Measurements from ENCODE around the gene NRAP.

Gene NRAP

DNA sequence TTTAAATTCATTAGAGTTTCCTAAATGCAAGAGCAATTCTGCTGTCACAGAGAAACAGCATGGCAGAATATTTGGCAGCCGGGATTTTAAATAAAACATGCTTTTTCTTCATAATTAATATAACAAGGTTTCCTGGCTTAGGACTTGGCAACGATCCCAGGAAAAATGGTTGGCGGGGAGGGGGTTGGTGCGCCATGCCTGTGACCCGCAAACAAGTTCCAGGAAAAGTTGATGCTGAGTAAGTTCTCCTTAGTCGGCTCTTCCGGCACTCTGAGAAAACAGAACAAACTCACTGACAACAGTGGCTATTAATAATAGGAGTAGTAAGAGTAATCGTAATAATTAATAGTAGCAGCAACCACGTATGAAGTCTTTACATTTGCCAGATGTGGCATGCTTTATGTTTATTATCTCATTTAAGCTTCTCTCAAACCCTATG, 106.4 kb downstream of the NRAP start:
- DNase-seq, result no peak

- no peak for DNase-seq
Observed at GRCh38 chr10:113555751-113556150, 108.1 kb downstream of the NRAP start.

GRCh38 chr10:113555245-113555644, 108.6 kb downstream of the NRAP start:
- no peak for DNase-seq

DNA sequence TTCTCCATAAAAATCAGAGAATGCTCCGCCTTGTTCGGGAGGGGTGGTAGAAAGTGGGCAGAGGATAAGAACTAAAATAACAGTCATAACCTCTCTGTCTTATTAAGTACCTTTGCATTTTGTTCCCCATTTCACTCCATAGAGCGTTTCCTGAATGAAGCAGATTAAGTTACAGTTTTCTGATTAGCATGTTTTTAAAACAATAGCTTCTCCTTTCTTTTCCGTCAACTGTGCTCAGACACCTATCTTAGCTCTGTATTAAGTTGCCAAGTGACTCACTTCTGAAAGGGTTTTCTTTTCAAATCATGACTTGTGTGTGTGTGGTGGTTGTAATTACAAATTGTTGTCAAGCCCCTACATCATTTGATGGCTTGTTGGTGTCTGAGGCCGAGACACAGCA, 109.6 kb downstream of the NRAP start:
- DNase-seq, result no peak

DNA sequence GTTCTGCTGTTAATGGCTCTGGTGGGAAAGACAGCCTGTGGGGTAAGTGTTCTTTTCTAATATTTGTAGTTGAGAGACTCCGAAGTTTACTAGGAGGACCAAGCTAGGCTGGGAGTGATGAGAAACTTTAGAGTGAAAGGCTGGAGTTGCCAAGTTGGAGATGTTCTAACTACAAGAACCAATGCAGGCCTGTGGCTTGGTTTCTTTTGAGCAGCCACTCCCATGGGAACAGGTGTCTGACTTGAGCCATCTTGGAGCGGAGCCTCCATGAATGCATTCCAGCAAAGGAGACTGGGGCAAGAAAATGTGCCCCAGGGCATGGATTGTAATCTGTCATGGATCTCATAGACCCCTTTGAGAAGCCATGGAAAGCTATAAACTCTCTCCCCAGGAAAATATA, 110.7 kb downstream of the NRAP start:
- no peak for DNase-seq

- no peak for DNase-seq
Observed at GRCh38 chr10:113552701-113553100, 111.1 kb downstream of the NRAP start, which contains the start of gene HABP2. HABP2 (plus strand) TSS chr10:113553053; CDS start chr10:113553122, 69 bp downstream.

- DNase-seq, result no peak
Observed at GRCh38 chr10:113552014-113552413, 111.8 kb downstream of the NRAP start.

GRCh38 chr10:113550365-113550764, 113.5 kb downstream of the NRAP start:
- DNase-seq, result no peak

DNA sequence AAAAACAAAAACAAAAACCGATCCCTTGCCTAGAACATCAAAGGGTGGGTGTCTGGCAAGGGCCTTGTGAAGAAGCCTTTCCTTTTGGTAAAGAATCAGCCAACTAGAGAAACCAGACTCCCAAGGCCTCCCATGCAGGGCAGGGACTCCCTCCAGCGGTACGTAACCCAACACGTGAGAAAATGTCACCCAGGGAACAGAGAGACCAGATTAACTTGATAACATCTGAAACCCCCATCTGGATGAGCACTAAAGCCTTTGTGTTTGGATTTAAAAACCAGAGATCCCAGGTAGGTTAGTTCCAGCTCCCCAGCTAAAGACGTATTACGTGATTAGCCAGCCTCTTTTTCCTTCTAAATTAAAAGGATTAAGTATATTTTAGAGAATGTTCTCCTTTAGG, 114.0 kb downstream of the NRAP start:
- DNase-seq, result no peak

GRCh38 chr10:113547426-113547825, 116.4 kb downstream of the NRAP start:
- DNase-seq, result no peak

GRCh38 chr10:113544392-113544791, 119.4 kb downstream of the NRAP start:
- DNase-seq, result no peak

GRCh38 chr10:113543107-113543955, 120.5 kb downstream of the NRAP start:
- DNase-seq, result no peak

DNA sequence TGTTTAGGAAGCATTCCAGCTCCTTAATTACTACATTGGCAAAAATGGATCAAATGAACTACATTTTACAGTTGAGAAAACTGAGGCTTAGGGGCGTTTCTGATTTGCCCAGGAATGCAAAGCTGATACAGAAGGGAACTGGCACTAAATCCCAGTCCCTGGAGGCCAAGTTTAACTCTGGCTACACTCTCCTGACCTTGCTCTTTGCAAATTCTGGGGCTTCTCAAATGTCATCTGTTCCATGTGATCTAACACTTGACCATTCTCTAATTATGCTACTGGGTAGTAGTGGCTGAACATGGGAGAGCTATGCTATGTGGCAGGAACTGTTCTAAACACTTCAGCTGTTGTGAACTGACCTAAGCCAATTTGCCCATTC, 122.3 kb downstream of the NRAP start:
- no peak for DNase-seq

GRCh38 chr10:113540845-113541548, 122.8 kb downstream of the NRAP start:
- no peak for DNase-seq

DNA sequence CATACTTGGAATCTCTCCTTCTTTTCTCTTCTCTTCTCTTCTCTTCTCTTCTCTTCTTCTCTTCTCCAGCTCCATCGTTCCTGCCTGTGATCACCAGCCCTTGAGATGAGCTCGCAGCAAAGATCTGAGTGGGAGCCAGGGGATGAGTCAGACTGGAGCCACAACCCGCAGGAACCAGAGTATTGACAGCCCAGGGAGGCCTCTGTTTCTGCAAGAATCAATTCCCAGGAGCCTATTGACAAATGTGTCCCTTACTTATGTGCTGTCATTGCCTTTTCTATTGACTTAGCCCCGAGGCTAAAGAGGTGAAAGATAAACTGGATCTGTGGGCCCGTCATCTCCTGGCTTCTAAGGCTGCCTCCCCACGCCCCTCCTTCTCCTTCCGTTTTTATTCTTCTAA, 124.1 kb downstream of the NRAP start:
- no peak for DNase-seq

Data from T-helper 2 cell (primary cell).